H1 (cell line): ENCODE measurements around the gene BPI.
"Not testable (repeated sequence)": the region's sequence is repeated elsewhere in the genome, so short reads cannot be mapped to it uniquely, and the experiment has no call there.

Experiments
- ATF3 ChIP-seq: IDR thresholded peaks from 2 replicates; pipeline ENCODE4 v1.6.1; 2011; ENCODE audit warnings: low read depth, mild to moderate bottlenecking, low read length; ENCODE audit not compliant: insufficient read depth
- CTCF ChIP-seq, 3 experiments: IDR thresholded peaks; 1 replicate in 2 of 3; 2 replicates in 1 of 3; pipeline versions ENCODE4 v1.5.1 to v1.6.1; 2011; ENCODE audit warnings: low read length in 3 of 3, mild to moderate bottlenecking in 3 of 3, inconsistent platforms in 2 of 3, low read depth in 1 of 3, moderate library complexity in 1 of 3; ENCODE audit not compliant: insufficient read depth in 1 of 3; ENCODE audit errors: control extremely low read depth in 1 of 3
- EP300 ChIP-seq, 2 experiments: IDR thresholded peaks; 1 replicate in 1 of 2; 2 replicates in 1 of 2; pipeline ENCODE4 v1.6.1; 2011 to 2012; ENCODE audit warnings: low read depth in 2 of 2, low read length in 2 of 2, mild to moderate bottlenecking in 2 of 2, borderline replicate concordance in 1 of 2, inconsistent platforms in 1 of 2, moderate library complexity in 1 of 2
- JUND ChIP-seq: IDR thresholded peaks from 2 replicates; pipeline ENCODE4 v1.6.1; 2011; ENCODE audit warnings: mild to moderate bottlenecking, improper control_type of control experiment, low read length
- NANOG ChIP-seq: IDR thresholded peaks from 2 replicates; pipeline ENCODE4 v1.6.1; 2011; ENCODE audit warnings: low read length, low read depth, mild to moderate bottlenecking, inconsistent platforms; ENCODE audit not compliant: insufficient read depth, poor library complexity, severe bottlenecking
- POLR2A ChIP-seq, 2 experiments: IDR thresholded peaks; 1 replicate in 1 of 2; 2 replicates in 1 of 2; pipeline ENCODE4 v1.6.1; 2011; ENCODE audit warnings: low read depth in 2 of 2, low read length in 2 of 2, mild to moderate bottlenecking in 2 of 2; ENCODE audit errors: control extremely low read depth in 1 of 2
- SP4 ChIP-seq: IDR thresholded peaks from 2 replicates; pipeline ENCODE4 v1.6.1; 2012; ENCODE audit warnings: low read length, inconsistent platforms
- TAF1 ChIP-seq: IDR thresholded peaks from 2 replicates; pipeline ENCODE4 v1.6.1; 2011; ENCODE audit warnings: mild to moderate bottlenecking, low read depth, low read length

GRCh38 chr20:38254621-38255020 is 49.3 kb upstream of the BPI start:
- TF ChIP-seq NANOG; CTCF (IDR thresholded peaks at IDR 0.05; ENCODE audit: control extremely low read depth in 1 of 3, insufficient read depth in 1 of 3, low read depth in 1 of 3, low read length in 3 of 3); TAF1; POLR2A (IDR thresholded peaks at IDR 0.05; ENCODE audit: control extremely low read depth in 1 of 2, low read depth in 2 of 2, low read length in 2 of 2); ATF3; EP300 (IDR thresholded peaks at IDR 0.05; ENCODE audit: borderline replicate concordance in 1 of 2, low read depth in 2 of 2, low read length in 2 of 2); JUND; SP4: not testable (repeated sequence)
